Measurements from ENCODE around the gene GUCY1B1. TPM values are rescaled to one million over a fixed set of nuclear protein-coding genes. Genes with fewer than 3 reads are reported as not detected.

Gene GUCY1B1
- total and polyA plus RNA-seq, 11 donors = 12.5 to 30.7 (median 18.5) TPM

- Histone ChIP-seq H3K4me3 (no peak overlapping the region), H3K36me3 (peaks cover 0 to 100% (median 23%) of the 10 kb centered on the region in 9 donors), H3K9me3 (no peaks in the 10 kb centered on the region), H3K4me1 (no peaks in the 10 kb centered on the region), H3K27ac (peak overlapping the region in 1 of 12 donors; percentile 26), H3K27me3 (no peaks in the 10 kb centered on the region)
- 79 to 87% (median 85%) methylated on average over 8 of the region's 8 CpGs for WGBS, 4 donors
- DNase-seq (no peak), ATAC-seq (no peak)
- intact Hi-C loops (cut with DNase I) = no loop called here
- TF ChIP-seq CTCF (IDR thresholded peaks at IDR 0.05) = no peak
Observed at GRCh38 chr4:155799794-155800123, 40.9 kb downstream of the GUCY1B1 start.

- no peak overlapping the region for H3K4me3 ChIP-seq
- intact Hi-C loops (cut with DNase I) = no loop called here
- DNase-seq (no peak), ATAC-seq (no peak)
- no peaks in the 10 kb centered on the region for H3K9me3 ChIP-seq
- H3K4me1 ChIP-seq = no peaks in the 10 kb centered on the region
- no peaks in the 10 kb centered on the region for H3K27me3 ChIP-seq
- peaks cover 0 to 100% (median 23%) of the 10 kb centered on the region in 9 donors for H3K36me3 ChIP-seq
- no peak for TF ChIP-seq CTCF (IDR thresholded peaks at IDR 0.05)
- TF ChIP-seq POLR2A (IDR thresholded peaks at IDR 0.05) = no peak
- 82 to 91% (median 87%) methylated on average over 7 of the region's 7 CpGs for WGBS, 4 donors
- H3K27ac ChIP-seq = peak overlapping the region in 1 of 12 donors; percentile 49
Observed at GRCh38 chr4:155800685-155801343, 42.0 kb downstream of the GUCY1B1 start.

- no peaks in the 10 kb centered on the region for H3K4me1 ChIP-seq
- no peak for ATAC-seq
- H3K9me3 ChIP-seq = no peaks in the 10 kb centered on the region
- peak overlapping the region in 1 of 12 donors; percentile 49 for H3K27ac ChIP-seq
- WGBS, 4 donors = 76 to 82% (median 77%) methylated on average over 9 of the region's 9 CpGs
- TF ChIP-seq POLR2A (IDR thresholded peaks at IDR 0.05) = no peak
- no peak for TF ChIP-seq CTCF (IDR thresholded peaks at IDR 0.05)
- no peak for DNase-seq
- intact Hi-C loops (cut with DNase I) = no loop called here
- H3K36me3 ChIP-seq = peaks cover 0 to 99% (median 23%) of the 10 kb centered on the region in 9 donors
- no peaks in the 10 kb centered on the region for H3K27me3 ChIP-seq
- no peak overlapping the region for H3K4me3 ChIP-seq
Observed at GRCh38 chr4:155802190-155802959, 43.6 kb downstream of the GUCY1B1 start.

- peaks cover 0 to 79% (median 23%) of the 10 kb centered on the region in 9 donors for H3K36me3 ChIP-seq
Observed at GRCh38 chr4:155805016-155805415, 46.2 kb downstream of the GUCY1B1 start.

More at GRCh38 chr4:155805016-155805415, 46.2 kb downstream of the GUCY1B1 start:
- no peaks in the 10 kb centered on the region for H3K9me3 ChIP-seq
- intact Hi-C loops (cut with DNase I) = loop anchor here in 1 of 10 donors (5.0 kb wide), 1 partner anchor 147 kb away; the partner anchor contains the start of gene CTSO
- WGBS, 4 donors = 87 to 95% (median 90%) methylated on average over 1 of the region's 1 CpG
- no peak for DNase-seq
- TF ChIP-seq POLR2A (IDR thresholded peaks at IDR 0.05) (no peak), CTCF (IDR thresholded peaks at IDR 0.05) (no peak)
- H3K27ac ChIP-seq = peak overlapping the region in 1 of 12 donors; percentile 75
- H3K4me1 ChIP-seq = no peaks in the 10 kb centered on the region
- no peak for ATAC-seq
- no peaks in the 10 kb centered on the region for H3K27me3 ChIP-seq
- H3K4me3 ChIP-seq = no peak overlapping the region

Measured in heart left ventricle (tissue), 16 donors.